Measurements from ENCODE around the gene URI1. TPM values are rescaled to one million over a fixed set of nuclear protein-coding genes. Genes with fewer than 3 reads are reported as not detected.

The URI1 gene
- total and polyA plus RNA-seq, 2 donors (not counting 1 experiment from before 2014, with no cell fraction given), result 21.3 to 54.2 TPM

DNA sequence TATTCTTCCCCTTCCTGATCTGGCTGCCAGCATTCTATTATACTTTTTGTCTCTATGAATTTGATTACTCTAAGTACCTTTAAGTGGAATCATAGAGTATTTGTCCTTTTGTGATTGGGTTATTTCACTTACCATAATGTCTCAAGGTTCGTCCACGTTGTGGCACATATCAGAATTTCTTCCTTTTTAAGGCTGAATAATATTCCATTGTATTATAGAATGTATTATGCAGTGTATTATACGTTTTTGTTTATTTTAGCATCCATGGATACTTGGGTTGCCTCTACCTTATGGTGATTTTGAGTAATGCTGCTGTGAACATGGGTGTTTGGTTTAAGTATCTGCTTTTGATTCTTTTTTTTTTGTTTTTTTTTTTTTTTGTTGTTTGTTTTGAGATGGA is 19.3 kb downstream of the URI1 start:
- intact Hi-C loops (cut with micrococcal nuclease), result no loop called here
- WGBS (ENCODE audit: insufficient coverage), result no CpG with 5 or more reads among the region's 3 CpGs
- H3K9me3 Mint-ChIP-seq (ENCODE audit: insufficient read depth), result no peaks in the 10 kb centered on the region
- no peak overlapping the region for H2AFZ ChIP-seq (ENCODE audit: insufficient read depth, low read depth, low read length, poor library complexity, severe bottlenecking)
- H3K27me3 ChIP-seq (replicated peaks in 1 of 4; ENCODE audit: control extremely low read depth in 1 of 4, control insufficient read depth in 3 of 4, insufficient read depth in 4 of 4, low read length in 3 of 4), result no peaks in the 10 kb centered on the region
- peaks cover 91% of the 10 kb centered on the region for H4K20me1 ChIP-seq (ENCODE audit: control insufficient read depth, insufficient read depth, low read length, poor library complexity, severe bottlenecking)
- H3K4me3 Mint-ChIP-seq, result no peak overlapping the region
- POLR2A ChIA-PET, result no interaction called here
- H3K36me3 ChIP-seq (replicated peaks in 1 of 2; ENCODE audit: control extremely low read depth in 1 of 2, control insufficient read depth in 1 of 2, extremely low read depth in 1 of 2, insufficient read depth in 2 of 2, low read length in 1 of 2), result peaks cover 0 to 6% of the 10 kb centered on the region in 2 experiments
- H3K27me3 Mint-ChIP-seq, result no peaks in the 10 kb centered on the region
- TF ChIP-seq, protein P1, sequence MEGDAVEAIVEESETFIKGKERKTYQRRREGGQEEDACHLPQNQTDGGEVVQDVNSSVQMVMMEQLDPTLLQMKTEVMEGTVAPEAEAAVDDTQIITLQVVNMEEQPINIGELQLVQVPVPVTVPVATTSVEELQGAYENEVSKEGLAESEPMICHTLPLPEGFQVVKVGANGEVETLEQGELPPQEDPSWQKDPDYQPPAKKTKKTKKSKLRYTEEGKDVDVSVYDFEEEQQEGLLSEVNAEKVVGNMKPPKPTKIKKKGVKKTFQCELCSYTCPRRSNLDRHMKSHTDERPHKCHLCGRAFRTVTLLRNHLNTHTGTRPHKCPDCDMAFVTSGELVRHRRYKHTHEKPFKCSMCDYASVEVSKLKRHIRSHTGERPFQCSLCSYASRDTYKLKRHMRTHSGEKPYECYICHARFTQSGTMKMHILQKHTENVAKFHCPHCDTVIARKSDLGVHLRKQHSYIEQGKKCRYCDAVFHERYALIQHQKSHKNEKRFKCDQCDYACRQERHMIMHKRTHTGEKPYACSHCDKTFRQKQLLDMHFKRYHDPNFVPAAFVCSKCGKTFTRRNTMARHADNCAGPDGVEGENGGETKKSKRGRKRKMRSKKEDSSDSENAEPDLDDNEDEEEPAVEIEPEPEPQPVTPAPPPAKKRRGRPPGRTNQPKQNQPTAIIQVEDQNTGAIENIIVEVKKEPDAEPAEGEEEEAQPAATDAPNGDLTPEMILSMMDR (IDR thresholded peaks at IDR 0.05), result no peak
- TF ChIP-seq EZH2 (IDR thresholded peaks at IDR 0.05; ENCODE audit: borderline replicate concordance, insufficient read depth, low read depth, low read length, poor library complexity, severe bottlenecking), result no peak
- ATAC-seq (ENCODE audit: low read depth) (no peak), DNase-seq (no peak)
- no peak overlapping the region for H3K9ac ChIP-seq (ENCODE audit: low read length)
- CTCF ChIA-PET, result no interaction called here
- no peak overlapping the region for H3K27ac ChIP-seq (ENCODE audit: low read length in 2 of 2)
- peaks cover 99% of the 10 kb centered on the region for H3K79me2 ChIP-seq (ENCODE audit: control insufficient read depth, insufficient read depth, low read length)
- H3K4me1 Mint-ChIP-seq, result peaks cover 46% of the 10 kb centered on the region
- H3K4me1 ChIP-seq (ENCODE audit: control insufficient read depth in 2 of 2, insufficient read depth in 2 of 2, low read length in 2 of 2), result peaks cover 14 to 18% of the 10 kb centered on the region in 2 donors
- no peak overlapping the region for H3K4me2 ChIP-seq (replicated peaks; ENCODE audit: low read depth, low read length, poor library complexity, severe bottlenecking)
- H3K27ac Mint-ChIP-seq, result no peak overlapping the region
- H3K9me3 ChIP-seq (ENCODE audit: control extremely low read depth in 1 of 3, control insufficient read depth in 2 of 3, insufficient read depth in 1 of 3, low read length in 2 of 3), result peaks cover 0 to 1% (median 0%) of the 10 kb centered on the region in 3 donors
- no peak overlapping the region for H3K4me3 ChIP-seq (ENCODE audit: control extremely low read depth in 1 of 5, extremely low read depth in 1 of 5, insufficient read depth in 1 of 5, low read depth in 2 of 5, low read length in 4 of 5)

DNA sequence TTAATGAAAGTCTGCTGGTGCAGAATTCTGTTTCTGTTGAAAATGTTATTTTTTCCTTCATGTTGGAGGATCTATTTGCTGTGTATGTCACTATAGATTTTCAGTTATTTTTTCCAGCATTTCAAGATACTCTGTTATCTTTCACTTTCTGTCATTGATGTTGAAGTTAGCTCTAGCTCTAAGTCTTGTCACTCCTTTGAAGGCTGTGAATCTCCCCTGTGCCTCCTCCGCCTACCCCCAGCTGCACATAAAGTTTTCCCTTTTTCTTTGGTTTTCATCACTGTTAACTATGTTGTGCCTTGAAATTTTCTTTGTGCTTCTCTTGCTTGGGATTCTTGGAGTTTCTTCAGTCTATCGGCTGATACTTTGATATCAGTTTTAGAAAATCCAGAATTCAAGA is 20.8 kb downstream of the URI1 start:
- Mint-ChIP-seq H3K4me1 (peaks cover 57% of the 10 kb centered on the region), H3K4me3 (no peak overlapping the region), H3K9me3 (ENCODE audit: insufficient read depth) (no peaks in the 10 kb centered on the region), H3K27ac (no peak overlapping the region), H3K27me3 (no peaks in the 10 kb centered on the region)
- no peaks in the 10 kb centered on the region for H3K27me3 ChIP-seq (replicated peaks in 1 of 4; ENCODE audit: control extremely low read depth in 1 of 4, control insufficient read depth in 3 of 4, insufficient read depth in 4 of 4, low read length in 3 of 4)
- no peak overlapping the region for H3K27ac ChIP-seq (ENCODE audit: low read length in 2 of 2)
- ATAC-seq (ENCODE audit: low read depth), result no peak
- H3K79me2 ChIP-seq (ENCODE audit: control insufficient read depth, insufficient read depth, low read length), result peaks cover 100% of the 10 kb centered on the region
- H2AFZ ChIP-seq (ENCODE audit: insufficient read depth, low read depth, low read length, poor library complexity, severe bottlenecking), result no peak overlapping the region
- peaks cover 0 to 1% (median 0%) of the 10 kb centered on the region in 3 donors for H3K9me3 ChIP-seq (ENCODE audit: control extremely low read depth in 1 of 3, control insufficient read depth in 2 of 3, insufficient read depth in 1 of 3, low read length in 2 of 3)
- WGBS (ENCODE audit: insufficient coverage), result 100% methylated on average over 1 of the region's 2 CpGs
- no peak overlapping the region for H3K4me3 ChIP-seq (ENCODE audit: control extremely low read depth in 1 of 5, extremely low read depth in 1 of 5, insufficient read depth in 1 of 5, low read depth in 2 of 5, low read length in 4 of 5)
- H3K9ac ChIP-seq (ENCODE audit: low read length), result no peak overlapping the region
- intact Hi-C loops (cut with micrococcal nuclease), result no loop called here
- POLR2A ChIA-PET, result no interaction called here
- H3K36me3 ChIP-seq (replicated peaks in 1 of 2; ENCODE audit: control extremely low read depth in 1 of 2, control insufficient read depth in 1 of 2, extremely low read depth in 1 of 2, insufficient read depth in 2 of 2, low read length in 1 of 2), result peaks cover 0 to 6% of the 10 kb centered on the region in 2 experiments
- no peak overlapping the region for H3K4me2 ChIP-seq (replicated peaks; ENCODE audit: low read depth, low read length, poor library complexity, severe bottlenecking)
- no peak for DNase-seq
- H3K4me1 ChIP-seq (ENCODE audit: control insufficient read depth in 2 of 2, insufficient read depth in 2 of 2, low read length in 2 of 2), result peaks cover 22 to 29% of the 10 kb centered on the region in 2 donors
- TF ChIP-seq, protein P1 (IDR thresholded peaks at IDR 0.05), result no peak
- no peak for TF ChIP-seq EZH2 (IDR thresholded peaks at IDR 0.05; ENCODE audit: borderline replicate concordance, insufficient read depth, low read depth, low read length, poor library complexity, severe bottlenecking)
- CTCF ChIA-PET, result no interaction called here
- peaks cover 84% of the 10 kb centered on the region for H4K20me1 ChIP-seq (ENCODE audit: control insufficient read depth, insufficient read depth, low read length, poor library complexity, severe bottlenecking)
